OCI-LY3 (cell line): Measurements from ENCODE around the gene XKR7.

Experiments
- H2AFZ ChIP-seq: fragments of 200-600, 300-600 bp; shearing (Covaris generic); 2 replicates; pipeline ENCODE4 v1.6.0; 2014; ENCODE audit warnings: antibody characterized with exemption, low read depth, low read length
- H3K27ac ChIP-seq: fragments of 200-600, 300-600 bp; sonication (generic); 2 replicates; pipeline ENCODE4 v1.5.1; 2014; ENCODE audit warnings: mild to moderate bottlenecking, low read length, moderate library complexity, mixed read lengths
- H3K27me3 ChIP-seq: fragments of 200-600, 300-600 bp; sonication (generic); 2 replicates; pipeline ENCODE4 v1.6.1; 2014; ENCODE audit warnings: low read depth, low read length, mixed read lengths
- H3K36me3 ChIP-seq: fragments of 200-600, 300-600 bp; sonication (generic); replicated peaks from 2 replicates; pipeline ENCODE3; 2014; ENCODE audit warnings: low read depth, low read length, mixed read lengths
- H3K4me1 ChIP-seq: fragments of 300-600, 200-600 bp; sonication (generic); 2 replicates; pipeline ENCODE4 v1.6.1; 2014; ENCODE audit warnings: low read length, mixed read lengths
- H3K4me2 ChIP-seq: fragments of 200-600, 300-600 bp; sonication (generic); 2 replicates; pipeline ENCODE4 v1.6.1; 2014; ENCODE audit warnings: low read length, mixed read lengths
- H3K4me3 ChIP-seq: fragments of 300-600, 200-600 bp; sonication (generic); 2 replicates; pipeline ENCODE4 v1.5.1; 2014; ENCODE audit warnings: antibody characterized with exemption, mild to moderate bottlenecking, low read length, moderate library complexity
- H3K79me2 ChIP-seq: fragments of 300-600, 200-600 bp; shearing (Covaris generic); 2 replicates; pipeline ENCODE4 v1.6.1; 2014; ENCODE audit warnings: mild to moderate bottlenecking, low read length, mixed read lengths
- H3K9ac ChIP-seq: fragments of 300-600, 200-600 bp; shearing (Covaris generic); 2 replicates; pipeline ENCODE4 v1.6.0; 2014; ENCODE audit warnings: mild to moderate bottlenecking, low read length, moderate library complexity
- H3K9me3 ChIP-seq: fragments of 200-600, 300-600 bp; shearing (Covaris generic); 2 replicates; pipeline ENCODE4 v1.6.1; 2014; ENCODE audit warnings: low read length, mixed read lengths; ENCODE audit not compliant: insufficient read depth
- H4K20me1 ChIP-seq: fragments of 200-600, 300-600 bp; sonication (generic); 2 replicates; pipeline ENCODE4 v1.6.1; 2016; ENCODE audit warnings: low read length, mixed read lengths; ENCODE audit not compliant: insufficient read depth
- CTCF ChIP-seq: fragments of 200-600, 300-600 bp; sonication (generic); IDR thresholded peaks from 2 replicates; pipeline ENCODE4 v1.5.1; 2014; ENCODE audit warnings: antibody characterized with exemption, low read length, low read depth
- EZH2phosphoT487 ChIP-seq: fragments of 200-600 bp; shearing (Covaris generic); IDR thresholded peaks from 2 replicates; pipeline ENCODE4 v1.6.1; 2018; ENCODE audit warnings: antibody characterized with exemption, mixed run types, low read depth

Gene XKR7

GRCh38 chr20:31936420-31936819 lies 31.5 kb upstream of the XKR7 start:
- Histone ChIP-seq H3K79me2 (no peaks in the 10 kb centered on the region), H3K9ac (no peak overlapping the region), H2AFZ (no peak overlapping the region), H3K27ac (no peak overlapping the region), H3K4me2 (no peak overlapping the region), H3K27me3 (no peaks in the 10 kb centered on the region), H3K4me3 (no peak overlapping the region), H3K4me1 (no peaks in the 10 kb centered on the region), H4K20me1 (no peaks in the 10 kb centered on the region), H3K9me3 (no peaks in the 10 kb centered on the region), H3K36me3 (no peaks in the 10 kb centered on the region)
- TF ChIP-seq EZH2phosphoT487 (no peak), CTCF (no peak)

- Histone ChIP-seq H2AFZ (no peak overlapping the region), H3K4me2 (no peak overlapping the region), H3K9ac (no peak overlapping the region), H4K20me1 (no peaks in the 10 kb centered on the region), H3K9me3 (no peaks in the 10 kb centered on the region), H3K4me3 (no peak overlapping the region), H3K27ac (no peak overlapping the region), H3K36me3 (no peaks in the 10 kb centered on the region), H3K27me3 (no peaks in the 10 kb centered on the region), H3K4me1 (no peaks in the 10 kb centered on the region), H3K79me2 (no peaks in the 10 kb centered on the region)
- TF ChIP-seq CTCF (no peak), EZH2phosphoT487 (no peak)
Measured at GRCh38 chr20:31937820-31938219, 30.1 kb upstream of the XKR7 start.

GRCh38 chr20:31939661-31940060 lies 28.3 kb upstream of the XKR7 start:
- no peak for TF ChIP-seq CTCF
- no peak for TF ChIP-seq EZH2phosphoT487
- Histone ChIP-seq H3K79me2 (no peaks in the 10 kb centered on the region), H3K4me3 (no peak overlapping the region), H3K9ac (no peak overlapping the region), H3K4me1 (no peaks in the 10 kb centered on the region), H3K27me3 (no peaks in the 10 kb centered on the region), H4K20me1 (peaks cover 5% of the 10 kb centered on the region; the same call in 1 of the 2 replicates), H3K9me3 (no peaks in the 10 kb centered on the region), H3K4me2 (no peak overlapping the region), H3K27ac (no peak overlapping the region), H3K36me3 (peaks cover 11% of the 10 kb centered on the region), H2AFZ (no peak overlapping the region)

GRCh38 chr20:31943052-31943471 lies 24.9 kb upstream of the XKR7 start:
- Histone ChIP-seq H3K79me2 (peaks cover 3% of the 10 kb centered on the region; the same call in 1 of the 2 replicates), H3K4me1 (no peaks in the 10 kb centered on the region), H3K27me3 (no peaks in the 10 kb centered on the region), H4K20me1 (peaks cover 5% of the 10 kb centered on the region; the same call in 1 of the 2 replicates), H3K4me2 (no peak overlapping the region), H3K36me3 (peaks cover 45% of the 10 kb centered on the region), H3K27ac (no peak overlapping the region), H3K4me3 (no peak overlapping the region), H3K9me3 (no peaks in the 10 kb centered on the region), H3K9ac (no peak overlapping the region), H2AFZ (no peak overlapping the region)
- no peak for TF ChIP-seq CTCF
